ENCODE data around the gene GRB2. TPM values are rescaled to one million over a fixed set of nuclear protein-coding genes. Genes with fewer than 3 reads are reported as not detected.
"Not testable (repeated sequence)": the region's sequence is repeated elsewhere in the genome, so short reads cannot be mapped to it uniquely, and the experiment has no call there.

GRB2 gene
- total RNA-seq, 2 experiments from 2014 or later: 244 to 308 TPM

DNA sequence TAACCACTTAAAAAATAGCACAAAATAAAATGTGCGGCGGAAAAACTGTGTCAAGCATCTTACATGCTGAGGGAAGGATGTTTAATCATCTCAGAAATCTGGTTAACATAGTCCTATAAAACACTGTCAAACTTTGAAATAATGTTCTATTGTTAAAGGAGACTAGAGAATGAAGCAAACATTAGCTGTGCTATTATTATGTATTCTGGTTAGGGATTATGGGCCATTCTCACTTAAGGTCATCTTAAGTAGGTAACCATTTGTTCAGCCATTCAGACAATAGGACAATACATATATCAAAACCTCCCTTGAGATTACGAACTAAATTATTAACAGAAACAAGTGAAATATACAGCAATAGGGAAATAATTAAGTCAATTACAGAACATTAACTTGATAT is 24.7 kb downstream of the GRB2 start:
- DNase-seq (ENCODE audit: low spot score): no peak
- no TSS peak for BruUV-seq (replicated peaks)
- TF ChIP-seq EZH2phosphoT487 (IDR thresholded peaks at IDR 0.05; ENCODE audit: borderline replicate concordance, low read depth, low read length): no peak
- TF ChIP-seq, protein P1, sequence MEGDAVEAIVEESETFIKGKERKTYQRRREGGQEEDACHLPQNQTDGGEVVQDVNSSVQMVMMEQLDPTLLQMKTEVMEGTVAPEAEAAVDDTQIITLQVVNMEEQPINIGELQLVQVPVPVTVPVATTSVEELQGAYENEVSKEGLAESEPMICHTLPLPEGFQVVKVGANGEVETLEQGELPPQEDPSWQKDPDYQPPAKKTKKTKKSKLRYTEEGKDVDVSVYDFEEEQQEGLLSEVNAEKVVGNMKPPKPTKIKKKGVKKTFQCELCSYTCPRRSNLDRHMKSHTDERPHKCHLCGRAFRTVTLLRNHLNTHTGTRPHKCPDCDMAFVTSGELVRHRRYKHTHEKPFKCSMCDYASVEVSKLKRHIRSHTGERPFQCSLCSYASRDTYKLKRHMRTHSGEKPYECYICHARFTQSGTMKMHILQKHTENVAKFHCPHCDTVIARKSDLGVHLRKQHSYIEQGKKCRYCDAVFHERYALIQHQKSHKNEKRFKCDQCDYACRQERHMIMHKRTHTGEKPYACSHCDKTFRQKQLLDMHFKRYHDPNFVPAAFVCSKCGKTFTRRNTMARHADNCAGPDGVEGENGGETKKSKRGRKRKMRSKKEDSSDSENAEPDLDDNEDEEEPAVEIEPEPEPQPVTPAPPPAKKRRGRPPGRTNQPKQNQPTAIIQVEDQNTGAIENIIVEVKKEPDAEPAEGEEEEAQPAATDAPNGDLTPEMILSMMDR (conservative IDR thresholded peaks at IDR 0.05; ENCODE audit: low read length): no peak
- H3K9me3 ChIP-seq (ENCODE audit: low read length): no peaks in the 10 kb centered on the region; the same call in 1 of the 2 replicates
- H3K9me2 ChIP-seq (ENCODE audit: insufficient read depth, low read length): no peaks in the 10 kb centered on the region
- CTCF ChIA-PET (ENCODE audit: unreplicated experiment): interaction anchor here (1.2 kb wide), 1 partner anchor 35 kb away, joined by 3 read pairs; no protein-coding TSS in a partner anchor
- peaks cover 80% of the 10 kb centered on the region for H3K36me3 ChIP-seq (ENCODE audit: insufficient read depth, low read length)
- POLR2A ChIA-PET: interaction anchor here (0.6 to 5.9 kb wide), 19 partner anchors 11 to 368 kb away, joined by 3 to 55 read pairs (median 5); partner anchors contain the start of gene MRPL58
- intact Hi-C loops (cut with micrococcal nuclease; ENCODE audit: unreplicated experiment): no loop called here
- peaks cover 71% of the 10 kb centered on the region for H3K4me1 ChIP-seq (ENCODE audit: insufficient read depth, low read length, poor library complexity, severe bottlenecking)
- no peak overlapping the region for H3K27ac ChIP-seq (ENCODE audit: low read depth, low read length, poor library complexity, severe bottlenecking)
- no peak overlapping the region for H3K4me3 ChIP-seq (ENCODE audit: low read depth, low read length, poor library complexity, severe bottlenecking)
- peaks cover 100% of the 10 kb centered on the region for H3K79me2 ChIP-seq (ENCODE audit: insufficient read depth, low read depth, low read length)
- H3K4me2 ChIP-seq (ENCODE audit: low read length): no peak overlapping the region; the same call in 1 of the 2 replicates
- H2AFZ ChIP-seq (ENCODE audit: low read length): no peak overlapping the region
- H4K20me1 ChIP-seq (ENCODE audit: insufficient read depth, low read length): peaks cover 44% of the 10 kb centered on the region

DNA sequence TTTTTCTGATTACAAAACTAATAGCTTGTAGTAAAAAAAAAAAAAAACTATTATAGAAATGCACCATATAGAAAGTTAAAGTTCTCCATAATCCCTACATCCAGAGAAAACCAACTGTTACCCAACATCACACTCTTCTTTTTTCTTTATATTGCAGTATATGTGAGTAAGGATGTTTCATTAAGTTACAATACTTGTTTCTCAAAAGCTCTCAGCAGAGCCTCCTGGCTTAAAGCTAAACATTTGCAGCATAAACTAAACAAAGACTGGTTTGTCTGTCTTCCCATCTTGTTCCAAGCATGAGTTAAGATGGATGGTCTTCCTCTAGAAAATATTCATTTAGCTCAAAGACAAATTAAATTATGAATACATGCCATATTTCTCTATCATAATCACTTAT is 25.2 kb downstream of the GRB2 start:
- Histone ChIP-seq H2AFZ (ENCODE audit: low read length) (no peak overlapping the region), H3K36me3 (ENCODE audit: insufficient read depth, low read length) (peaks cover 79% of the 10 kb centered on the region), H3K4me3 (ENCODE audit: low read depth, low read length, poor library complexity, severe bottlenecking) (no peak overlapping the region), H3K9me3 (ENCODE audit: low read length) (no peaks in the 10 kb centered on the region; the same call in 1 of the 2 replicates), H3K4me1 (ENCODE audit: insufficient read depth, low read length, poor library complexity, severe bottlenecking) (peaks cover 69% of the 10 kb centered on the region), H3K79me2 (ENCODE audit: insufficient read depth, low read depth, low read length) (peaks cover 99% of the 10 kb centered on the region), H4K20me1 (ENCODE audit: insufficient read depth, low read length) (peaks cover 40% of the 10 kb centered on the region), H3K4me2 (ENCODE audit: low read length) (no peak overlapping the region), H3K27ac (ENCODE audit: low read depth, low read length, poor library complexity, severe bottlenecking) (no peak overlapping the region), H3K9me2 (ENCODE audit: insufficient read depth, low read length) (no peaks in the 10 kb centered on the region)
- ChIA-PET POLR2A (interaction anchor here (0.6 to 5.9 kb wide), 18 partner anchors 11 to 367 kb away, joined by 3 to 55 read pairs (median 5); partner anchors contain the start of gene MRPL58), CTCF (ENCODE audit: unreplicated experiment) (interaction anchor here (1.2 kb wide), 1 partner anchor 35 kb away, joined by 3 read pairs; no protein-coding TSS in a partner anchor)
- no peak for TF ChIP-seq EZH2phosphoT487 (IDR thresholded peaks at IDR 0.05; ENCODE audit: borderline replicate concordance, low read depth, low read length)
- TF ChIP-seq, protein P1 (conservative IDR thresholded peaks at IDR 0.05; ENCODE audit: low read length): no peak
- intact Hi-C loops (cut with micrococcal nuclease; ENCODE audit: unreplicated experiment): no loop called here
- no peak for DNase-seq (ENCODE audit: low spot score)
- no TSS peak for BruUV-seq (replicated peaks)

DNA sequence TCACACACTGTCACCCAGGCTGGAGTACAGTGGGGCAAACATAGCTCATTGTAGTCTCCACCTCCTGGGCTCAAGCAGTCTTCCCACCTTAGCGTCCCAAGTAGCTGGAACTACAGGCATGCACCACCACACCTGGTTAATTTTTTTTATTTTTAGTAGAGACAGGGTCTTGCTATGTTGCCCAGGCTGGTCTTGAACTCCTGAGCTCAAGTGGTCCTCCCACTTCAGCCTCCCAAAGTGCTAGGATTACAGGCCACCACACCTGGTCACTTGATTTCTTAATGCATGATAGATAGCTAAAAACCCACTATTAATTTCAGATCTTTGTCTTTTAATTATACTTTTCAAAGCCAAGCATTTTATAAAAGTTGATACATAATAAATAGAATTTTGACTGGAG is 26.1 kb downstream of the GRB2 start:
- DNase-seq (ENCODE audit: low spot score); H3K9me3 ChIP-seq (ENCODE audit: low read length); BruUV-seq (replicated peaks); H2AFZ ChIP-seq (ENCODE audit: low read length); intact Hi-C loops (cut with micrococcal nuclease; ENCODE audit: unreplicated experiment); H3K4me3 ChIP-seq (ENCODE audit: low read depth, low read length, poor library complexity, severe bottlenecking); H3K9me2 ChIP-seq (ENCODE audit: insufficient read depth, low read length); H3K4me2 ChIP-seq (ENCODE audit: low read length); H3K27ac ChIP-seq (ENCODE audit: low read depth, low read length, poor library complexity, severe bottlenecking): not testable (repeated sequence)
- H3K4me1 ChIP-seq (ENCODE audit: insufficient read depth, low read length, poor library complexity, severe bottlenecking): peaks cover 69% of the 10 kb centered on the region
- peaks cover 99% of the 10 kb centered on the region for H3K79me2 ChIP-seq (ENCODE audit: insufficient read depth, low read depth, low read length)
- H4K20me1 ChIP-seq (ENCODE audit: insufficient read depth, low read length): peaks cover 40% of the 10 kb centered on the region
- ChIA-PET CTCF (ENCODE audit: unreplicated experiment) (interaction anchor here (0.7 to 1.2 kb wide), 2 partner anchors 10 to 15 kb away, joined by 3 to 5 read pairs; no protein-coding TSS in a partner anchor), POLR2A (interaction anchor here (0.6 to 5.9 kb wide), 21 partner anchors 10 to 889 kb away, joined by 3 to 55 read pairs (median 5); partner anchors contain the start of genes GRB2 and MRPL58)
- peaks cover 80% of the 10 kb centered on the region for H3K36me3 ChIP-seq (ENCODE audit: insufficient read depth, low read length)

All from OCI-LY7 (cell line).